Thoracic aorta (tissue), 2 donors: ENCODE data around the gene LILRB3. TPM values are rescaled to one million over a fixed set of nuclear protein-coding genes. Genes with fewer than 3 reads are reported as not detected.
"Not testable (repeated sequence)": the region's sequence is repeated elsewhere in the genome, so short reads cannot be mapped to it uniquely, and the experiment has no call there.

Experiments
- ATAC-seq: fragments of 150-250 bp; one replicate; pipeline ENCODE4 v1.8.0; 2017; ENCODE audit warnings: low read depth; ENCODE audit not compliant: insufficient number of reproducible peaks, low FRiP score
- DNase-seq: peaks from one replicate; pipeline ENCODE4 v3.0.0-alpha.2; 2020; ENCODE audit warnings: low spot score
- H3K27ac ChIP-seq, 2 donors: fragments of 200-600 bp; sonication (generic); 1 replicate in 1 of 2; 2 replicates in 1 of 2; pipeline ENCODE4 v1.5.1; 2016; ENCODE audit warnings: mild to moderate bottlenecking in 2 of 2, moderate library complexity in 2 of 2
- H3K27me3 ChIP-seq: fragments of 200-600 bp; sonication (generic); replicated peaks from 2 replicates; pipeline ENCODE4 v1.6.0; 2016; ENCODE audit warnings: mild to moderate bottlenecking; ENCODE audit not compliant: insufficient read depth
- H3K36me3 ChIP-seq: fragments of 200-600 bp; sonication (generic); one replicate; pipeline ENCODE4 v1.5.1; 2016
- H3K4me1 ChIP-seq, 2 donors: fragments of 200-600 bp; sonication (generic); 1 replicate in 1 of 2; 2 replicates in 1 of 2; pipeline versions ENCODE4 v1.5.1 to v1.6.0; 2016; ENCODE audit warnings: low read depth in 2 of 2, mild to moderate bottlenecking in 1 of 2; ENCODE audit not compliant: control insufficient read depth in 1 of 2
- H3K4me3 ChIP-seq: fragments of 200-600 bp; sonication (generic); 2 replicates; pipeline ENCODE4 v1.5.1; 2016; ENCODE audit warnings: mild to moderate bottlenecking
- H3K9me3 ChIP-seq: fragments of 200-600 bp; sonication (generic); 2 replicates; pipeline ENCODE4 v1.5.1; 2016
- CTCF ChIP-seq: fragments of 200-600 bp; sonication (generic); IDR thresholded peaks from one replicate; pipeline ENCODE4 v1.5.1; 2019; ENCODE audit warnings: antibody characterized with exemption
- total RNA-seq, 2 donors: library from RNA; depleted of rRNA; stranded (reverse); fragments of >200 nt; gene quantifications; one replicate each; pipeline versions ENCODE4 v1.1.0 to v1.2.3, GENCODE V29; 2016

The LILRB3 gene
- total RNA-seq, 2 donors from 2014 or later, result 21.9 to 71.5 TPM

- ATAC-seq (no peak), DNase-seq (no peak)
- no peaks in the 10 kb centered on the region for H3K9me3 ChIP-seq
- H3K4me3 ChIP-seq, result no peak overlapping the region
- H3K27ac ChIP-seq, result no peak overlapping the region
- TF ChIP-seq CTCF, result no peak
- H3K4me1 ChIP-seq, result no peaks in the 10 kb centered on the region
- no peaks in the 10 kb centered on the region for H3K36me3 ChIP-seq
- no peaks in the 10 kb centered on the region for H3K27me3 ChIP-seq
Observed at GRCh38 chr19:54233941-54234340, 11.1 kb upstream of the LILRB3 start.

GRCh38 chr19:54231077-54231931 lies 8.5 kb upstream of the LILRB3 start:
- ATAC-seq (peak; percentile 63), DNase-seq (peak; percentile 41)
- peak; percentile 78 for TF ChIP-seq CTCF
- Histone ChIP-seq H3K27ac (no peak overlapping the region), H3K9me3 (no peaks in the 10 kb centered on the region), H3K4me1 (no peaks in the 10 kb centered on the region), H3K36me3 (no peaks in the 10 kb centered on the region), H3K4me3 (no peak overlapping the region), H3K27me3 (no peaks in the 10 kb centered on the region)

GRCh38 chr19:54230031-54230430 lies 7.2 kb upstream of the LILRB3 start:
- H3K4me1 ChIP-seq, result no peaks in the 10 kb centered on the region
- ATAC-seq (no peak), DNase-seq (no peak)
- no peaks in the 10 kb centered on the region for H3K9me3 ChIP-seq
- no peak for TF ChIP-seq CTCF
- no peak overlapping the region for H3K4me3 ChIP-seq
- H3K27me3 ChIP-seq, result no peaks in the 10 kb centered on the region
- no peak overlapping the region for H3K27ac ChIP-seq
- H3K36me3 ChIP-seq, result no peaks in the 10 kb centered on the region

GRCh38 chr19:54229146-54229545 lies 6.3 kb upstream of the LILRB3 start:
- H3K36me3 ChIP-seq, result no peaks in the 10 kb centered on the region
- H3K27ac ChIP-seq, result no peak overlapping the region
- H3K4me1 ChIP-seq, result no peaks in the 10 kb centered on the region
- ATAC-seq (no peak), DNase-seq (no peak)
- H3K27me3 ChIP-seq, result no peaks in the 10 kb centered on the region
- TF ChIP-seq CTCF, result no peak
- no peaks in the 10 kb centered on the region for H3K9me3 ChIP-seq
- H3K4me3 ChIP-seq, result no peak overlapping the region

- H3K4me3 ChIP-seq, H3K9me3 ChIP-seq, H3K36me3 ChIP-seq, DNase-seq, H3K4me1 ChIP-seq, H3K27ac ChIP-seq, ATAC-seq, H3K27me3 ChIP-seq: not testable (repeated sequence)
Observed at GRCh38 chr19:54224619-54225018, 1.8 kb upstream of the LILRB3 start.

- not testable (repeated sequence) for ATAC-seq, H3K36me3 ChIP-seq, H3K9me3 ChIP-seq, H3K4me1 ChIP-seq, H3K4me3 ChIP-seq, H3K27me3 ChIP-seq, H3K27ac ChIP-seq, DNase-seq
Observed at GRCh38 chr19:54223937-54224281, 1.1 kb upstream of the LILRB3 start.

- not testable (repeated sequence) for H3K4me1 ChIP-seq, ATAC-seq, H3K9me3 ChIP-seq, H3K36me3 ChIP-seq, H3K4me3 ChIP-seq, DNase-seq, H3K27ac ChIP-seq, H3K27me3 ChIP-seq
Observed at GRCh38 chr19:54223277-54223936, 600 bp upstream of the LILRB3 start.

GRCh38 chr19:54221947-54222346 lies 860 bp downstream of the LILRB3 start:
- not testable (repeated sequence) for H3K27ac ChIP-seq, H3K4me3 ChIP-seq, H3K9me3 ChIP-seq, H3K4me1 ChIP-seq, H3K27me3 ChIP-seq, ATAC-seq, H3K36me3 ChIP-seq, DNase-seq

GRCh38 chr19:54219702-54220101 lies 3.1 kb downstream of the LILRB3 start:
- not testable (repeated sequence) for H3K4me3 ChIP-seq, H3K9me3 ChIP-seq, H3K27ac ChIP-seq, H3K27me3 ChIP-seq, ATAC-seq, H3K36me3 ChIP-seq, H3K4me1 ChIP-seq, DNase-seq
